H9 (cell line): Measurements from ENCODE around the gene PKNOX2. TPM values are rescaled to one million over a fixed set of nuclear protein-coding genes. Genes with fewer than 3 reads are reported as not detected.

Experiments used
- DNase-seq: peaks from one replicate; pipeline ENCODE4 v3.0.0-alpha.2; 2017
- H2AFZ ChIP-seq: one replicate; pipeline ENCODE4 v1.6.1; 2013; ENCODE audit warnings: mild to moderate bottlenecking, low read length, control low read depth, moderate library complexity
- H2AK5ac ChIP-seq: 2 replicates; pipeline ENCODE4 v1.6.1; 2013; ENCODE audit warnings: low read length, control low read depth, mixed read lengths; ENCODE audit not compliant: insufficient read length
- H2BK120ac ChIP-seq: one replicate; pipeline ENCODE4 v1.6.1; 2013; ENCODE audit warnings: low read depth, mild to moderate bottlenecking, low read length, control low read depth, inconsistent platforms; ENCODE audit not compliant: poor library complexity, severe bottlenecking
- H2BK12ac ChIP-seq: 2 replicates; pipeline ENCODE4 v1.6.1; 2013; ENCODE audit warnings: low read length, control low read depth, mixed read lengths, low read depth; ENCODE audit not compliant: insufficient read length
- H2BK15ac ChIP-seq: 2 replicates; pipeline ENCODE4 v1.6.1; 2013; ENCODE audit warnings: low read depth, low read length, control low read depth
- H2BK20ac ChIP-seq: one replicate; pipeline ENCODE4 v1.6.1; 2013; ENCODE audit warnings: low read depth, mild to moderate bottlenecking, low read length, control low read depth, inconsistent platforms; ENCODE audit not compliant: poor library complexity, severe bottlenecking
- H2BK5ac ChIP-seq: 2 replicates; pipeline ENCODE4 v1.6.1; 2013; ENCODE audit warnings: low read length, control low read depth, mixed read lengths; ENCODE audit not compliant: insufficient read length
- H3K14ac ChIP-seq: 2 replicates; pipeline ENCODE4 v1.6.1; 2013; ENCODE audit warnings: low read length, control low read depth; ENCODE audit not compliant: insufficient read depth
- H3K18ac ChIP-seq: 2 replicates; pipeline ENCODE4 v1.6.1; 2013; ENCODE audit warnings: low read depth, mild to moderate bottlenecking, mixed read lengths, low read length, control low read depth; ENCODE audit not compliant: insufficient read length
- H3K23ac ChIP-seq: 2 replicates; pipeline ENCODE4 v1.6.1; 2013; ENCODE audit warnings: low read length, control low read depth, mixed read lengths, low read depth; ENCODE audit not compliant: insufficient read length
- H3K23me2 ChIP-seq: 2 replicates; pipeline ENCODE4 v1.6.1; 2013; ENCODE audit warnings: low read depth, mild to moderate bottlenecking, mixed read lengths, low read length, control low read depth; ENCODE audit not compliant: insufficient read length, poor library complexity, severe bottlenecking
- H3K27ac ChIP-seq: 2 replicates; pipeline ENCODE4 v1.5.1; 2013; ENCODE audit warnings: low read length, control low read depth, mixed read lengths, low read depth; ENCODE audit not compliant: insufficient read length
- H3K27me3 ChIP-seq: 2 replicates; pipeline ENCODE4 v1.6.1; 2013; ENCODE audit warnings: low read length, control low read depth, inconsistent platforms; ENCODE audit not compliant: insufficient read depth
- H3K4ac ChIP-seq: 2 replicates; pipeline ENCODE4 v1.6.1; 2013; ENCODE audit warnings: low read depth, mild to moderate bottlenecking, control low read depth, inconsistent platforms, low read length, moderate library complexity
- H3K4me1 ChIP-seq: 2 replicates; pipeline ENCODE4 v1.6.1; 2013; ENCODE audit warnings: low read length, control low read depth, inconsistent platforms; ENCODE audit not compliant: insufficient read depth
- H3K4me2 ChIP-seq: 2 replicates; pipeline ENCODE4 v1.6.1; 2013; ENCODE audit warnings: low read length, control low read depth, mixed read lengths; ENCODE audit not compliant: insufficient read length, insufficient read depth
- H3K56ac ChIP-seq: 2 replicates; pipeline ENCODE4 v1.6.1; 2013; ENCODE audit warnings: low read depth, mild to moderate bottlenecking, mixed read lengths, low read length, control low read depth; ENCODE audit not compliant: insufficient read length
- H3K79me1 ChIP-seq: 2 replicates; pipeline ENCODE4 v1.6.1; 2013; ENCODE audit warnings: low read depth, mild to moderate bottlenecking, moderate library complexity, low read length, control low read depth, inconsistent platforms; ENCODE audit not compliant: insufficient read depth, poor library complexity, severe bottlenecking
- H3K79me2 ChIP-seq: 2 replicates; pipeline ENCODE4 v1.6.1; 2013; ENCODE audit warnings: low read length, control low read depth, inconsistent platforms; ENCODE audit not compliant: insufficient read depth
- H3K9ac ChIP-seq: 2 replicates; pipeline ENCODE4 v1.6.1; 2013; ENCODE audit warnings: low read length, control low read depth, mixed read lengths; ENCODE audit not compliant: insufficient read length; ENCODE audit errors: extremely low read depth
- H3K9me3 ChIP-seq: one replicate; pipeline ENCODE4 v1.6.1; 2013; ENCODE audit warnings: low read depth, low read length, inconsistent platforms; ENCODE audit not compliant: control insufficient read depth
- H3T11ph ChIP-seq: one replicate; pipeline ENCODE4 v1.6.1; 2013; ENCODE audit warnings: mild to moderate bottlenecking, low read length, control low read depth, inconsistent platforms
- H4K20me1 ChIP-seq: one replicate; pipeline ENCODE4 v1.6.1; 2013; ENCODE audit not compliant: control insufficient read depth, insufficient read length, insufficient read depth
- H4K5ac ChIP-seq: 2 replicates; pipeline ENCODE4 v1.6.1; 2013; ENCODE audit warnings: low read depth, mild to moderate bottlenecking, mixed read lengths, low read length, control low read depth; ENCODE audit not compliant: insufficient read length
- H4K8ac ChIP-seq: replicated peaks from 2 replicates; pipeline ENCODE4 v1.6.1; 2013; ENCODE audit warnings: low read length, control low read depth, mixed read lengths, low read depth; ENCODE audit not compliant: insufficient read length
- H4K91ac ChIP-seq: 2 replicates; pipeline ENCODE4 v1.6.1; 2013; ENCODE audit warnings: low read depth, mild to moderate bottlenecking, moderate library complexity, mixed read lengths, low read length, control low read depth; ENCODE audit not compliant: insufficient read length
- H3K27ac Mint-ChIP-seq, 3 experiments: 2 replicates in 2 of 3; 3 replicates in 1 of 3; pipeline ENCODE4 v1.8.0; 2020 to 2021; ENCODE audit warnings: mixed read lengths in 3 of 3, mild to moderate bottlenecking in 1 of 3, moderate library complexity in 1 of 3
- H3K27me3 Mint-ChIP-seq: 2 replicates; pipeline ENCODE4 v1.8.0; 2021; ENCODE audit warnings: low read depth, mild to moderate bottlenecking, moderate library complexity, mixed read lengths
- H3K36me3 Mint-ChIP-seq, 3 experiments: 2 replicates in 2 of 3; 3 replicates in 1 of 3; pipeline ENCODE4 v1.8.0; 2020 to 2021; ENCODE audit warnings: low read depth in 3 of 3, mixed read lengths in 3 of 3; ENCODE audit not compliant: insufficient read depth in 1 of 3
- H3K4me1 Mint-ChIP-seq, 2 experiments: 2 replicates each; pipeline ENCODE4 v1.8.0; 2020; ENCODE audit warnings: mixed read lengths in 2 of 2
- H3K4me3 Mint-ChIP-seq, 2 experiments: 2 replicates in 1 of 2; 3 replicates in 1 of 2; pipeline ENCODE4 v1.8.0; 2020 to 2021; ENCODE audit warnings: mild to moderate bottlenecking in 2 of 2, mixed read lengths in 2 of 2, moderate library complexity in 1 of 2
- H3K9me3 Mint-ChIP-seq, 2 experiments: 2 replicates in 1 of 2; 3 replicates in 1 of 2; pipeline ENCODE4 v1.8.0; 2020; ENCODE audit warnings: mild to moderate bottlenecking in 2 of 2, mixed read lengths in 2 of 2, moderate library complexity in 1 of 2
- WGBS: extraction: QIAGEN DNeasy Blood & Tissue Kit; methylation state at CpG from one replicate; pipeline ENCODE4 v1.1.7; 2013; ENCODE audit warnings: missing lambda C conversion rate, low lambda C conversion rate, mixed read lengths; ENCODE audit not compliant: insufficient read length; ENCODE audit errors: extremely low coverage; 5-methylcytosine and 5-hydroxymethylcytosine counted together
- total RNA-seq: library from RNA; stranded (reverse); gene quantifications from 2 replicates; pipeline ENCODE4 v1.2.1, GENCODE V29; 2021
- TF ChIP-seq, protein P1 (sequence below): fragments of 200-600 bp; sonication (generic); conservative IDR thresholded peaks from 3 replicates; pipeline ENCODE4 v1.8.0; 2021; ENCODE audit warnings: antibody characterized with exemption, mild to moderate bottlenecking

Gene PKNOX2
- total RNA-seq, 1 experiment from 2014 or later: 1.3 TPM

DNA sequence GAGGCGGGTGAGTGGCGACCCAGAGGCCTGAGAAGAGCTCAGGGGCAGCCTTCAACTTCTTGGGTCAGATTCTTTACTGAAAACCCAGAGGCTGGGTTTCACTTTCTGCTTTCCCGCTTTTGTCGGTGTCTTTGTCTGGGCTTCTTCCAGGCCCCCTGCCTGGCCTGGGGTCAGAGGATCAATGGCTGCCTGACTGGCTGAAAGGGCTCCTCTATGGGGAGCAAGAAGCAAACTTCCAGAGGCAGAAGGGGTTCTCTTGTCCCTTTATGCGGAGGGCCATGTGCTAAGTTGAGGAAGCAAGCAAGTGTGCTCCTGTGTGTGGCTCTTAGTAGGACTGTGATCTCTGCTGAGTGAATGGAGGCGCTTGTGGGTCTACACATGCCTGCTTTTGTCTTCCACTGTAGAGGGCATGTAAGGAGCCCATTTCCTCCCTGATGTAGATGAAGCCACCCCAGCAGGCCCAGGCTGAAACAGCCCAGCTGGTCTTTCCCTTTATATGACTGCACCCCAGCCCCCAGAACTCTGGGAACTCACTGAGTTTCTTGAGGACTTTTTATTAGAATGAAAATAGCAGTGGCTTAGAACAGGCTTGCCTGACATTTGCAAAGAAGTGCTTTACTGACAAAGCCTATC, 1.0 kb upstream of the PKNOX2 start:
- H3K9ac ChIP-seq: no peak overlapping the region
- no peak overlapping the region for H4K8ac ChIP-seq
- no CpG with 5 or more reads among the region's 6 CpGs for WGBS
- H2AFZ ChIP-seq: no peak overlapping the region
- H3K4me2 ChIP-seq: peak overlapping the region; percentile 88
- no peak overlapping the region for H3K56ac ChIP-seq
- peak overlapping the region; percentile 93 to 96 (median 94) for H3K27ac Mint-ChIP-seq
- peaks cover 6% of the 10 kb centered on the region; the same call in 1 of the 2 replicates for H3K4me1 ChIP-seq
- no peak overlapping the region for H3K23ac ChIP-seq
- peak; percentile 74 for DNase-seq
- H2BK12ac ChIP-seq: peak overlapping the region; percentile 40
- peaks cover 42% of the 10 kb centered on the region for H3K27me3 Mint-ChIP-seq
- H3K4me3 Mint-ChIP-seq: peak overlapping the region; percentile 57 to 90
- H3K36me3 Mint-ChIP-seq: no peaks in the 10 kb centered on the region; a peak in 1 of 7 replicates
- no peak overlapping the region for H3K4ac ChIP-seq
- 0 out of 5 replicates have a peak, but pooled peaks cover 0 to 3% of the 10 kb centered on the region in 2 experiments for H3K9me3 Mint-ChIP-seq
- no peak overlapping the region for H2BK5ac ChIP-seq
- H2BK120ac ChIP-seq: no peak overlapping the region
- TF ChIP-seq, protein P1, sequence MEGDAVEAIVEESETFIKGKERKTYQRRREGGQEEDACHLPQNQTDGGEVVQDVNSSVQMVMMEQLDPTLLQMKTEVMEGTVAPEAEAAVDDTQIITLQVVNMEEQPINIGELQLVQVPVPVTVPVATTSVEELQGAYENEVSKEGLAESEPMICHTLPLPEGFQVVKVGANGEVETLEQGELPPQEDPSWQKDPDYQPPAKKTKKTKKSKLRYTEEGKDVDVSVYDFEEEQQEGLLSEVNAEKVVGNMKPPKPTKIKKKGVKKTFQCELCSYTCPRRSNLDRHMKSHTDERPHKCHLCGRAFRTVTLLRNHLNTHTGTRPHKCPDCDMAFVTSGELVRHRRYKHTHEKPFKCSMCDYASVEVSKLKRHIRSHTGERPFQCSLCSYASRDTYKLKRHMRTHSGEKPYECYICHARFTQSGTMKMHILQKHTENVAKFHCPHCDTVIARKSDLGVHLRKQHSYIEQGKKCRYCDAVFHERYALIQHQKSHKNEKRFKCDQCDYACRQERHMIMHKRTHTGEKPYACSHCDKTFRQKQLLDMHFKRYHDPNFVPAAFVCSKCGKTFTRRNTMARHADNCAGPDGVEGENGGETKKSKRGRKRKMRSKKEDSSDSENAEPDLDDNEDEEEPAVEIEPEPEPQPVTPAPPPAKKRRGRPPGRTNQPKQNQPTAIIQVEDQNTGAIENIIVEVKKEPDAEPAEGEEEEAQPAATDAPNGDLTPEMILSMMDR: no peak
- H3K4me1 Mint-ChIP-seq: peaks cover 54 to 61% of the 10 kb centered on the region in 2 experiments
- H3K79me2 ChIP-seq: no peaks in the 10 kb centered on the region
- H3T11ph ChIP-seq: peak overlapping the region; percentile 80
- no peak overlapping the region for H2BK20ac ChIP-seq
- H3K9me3 ChIP-seq: no peaks in the 10 kb centered on the region
- no peak overlapping the region for H2BK15ac ChIP-seq
- no peak overlapping the region for H2AK5ac ChIP-seq
- peaks cover 31% of the 10 kb centered on the region for H3K27me3 ChIP-seq
- peak overlapping the region; percentile 98 for H3K18ac ChIP-seq
- H3K14ac ChIP-seq: peak overlapping the region; percentile 84; the same call in 1 of the 2 replicates
- H3K27ac ChIP-seq: peak overlapping the region; percentile 62
- no peaks in the 10 kb centered on the region for H4K20me1 ChIP-seq
- no peak overlapping the region for H4K5ac ChIP-seq
- no peak overlapping the region for H4K91ac ChIP-seq
- peaks cover 36% of the 10 kb centered on the region for H3K23me2 ChIP-seq
- H3K79me1 ChIP-seq: no peaks in the 10 kb centered on the region
